ENCODE measurements around the gene STK11IP.

DNA sequence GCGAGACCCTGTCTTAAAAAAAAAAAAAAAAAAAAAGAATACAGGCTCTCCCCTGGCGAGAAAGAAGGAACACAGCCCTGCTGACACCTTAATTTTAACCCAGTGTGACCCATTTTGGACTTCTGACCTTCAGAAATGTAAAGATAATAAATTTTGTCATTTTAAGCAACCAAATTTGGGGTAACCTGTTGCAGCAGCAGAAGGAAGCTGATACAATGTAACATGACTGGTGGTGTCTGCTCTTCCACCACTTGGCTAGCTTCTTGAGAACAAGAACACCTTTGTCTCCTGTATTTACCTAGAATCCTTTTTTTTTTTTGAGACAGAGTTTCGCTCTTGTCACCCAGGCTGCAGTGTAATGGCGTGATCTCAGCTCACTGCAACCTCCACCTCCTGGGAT is 6.6 kb upstream of the STK11IP start:
- TF ChIP-seq, protein P1, sequence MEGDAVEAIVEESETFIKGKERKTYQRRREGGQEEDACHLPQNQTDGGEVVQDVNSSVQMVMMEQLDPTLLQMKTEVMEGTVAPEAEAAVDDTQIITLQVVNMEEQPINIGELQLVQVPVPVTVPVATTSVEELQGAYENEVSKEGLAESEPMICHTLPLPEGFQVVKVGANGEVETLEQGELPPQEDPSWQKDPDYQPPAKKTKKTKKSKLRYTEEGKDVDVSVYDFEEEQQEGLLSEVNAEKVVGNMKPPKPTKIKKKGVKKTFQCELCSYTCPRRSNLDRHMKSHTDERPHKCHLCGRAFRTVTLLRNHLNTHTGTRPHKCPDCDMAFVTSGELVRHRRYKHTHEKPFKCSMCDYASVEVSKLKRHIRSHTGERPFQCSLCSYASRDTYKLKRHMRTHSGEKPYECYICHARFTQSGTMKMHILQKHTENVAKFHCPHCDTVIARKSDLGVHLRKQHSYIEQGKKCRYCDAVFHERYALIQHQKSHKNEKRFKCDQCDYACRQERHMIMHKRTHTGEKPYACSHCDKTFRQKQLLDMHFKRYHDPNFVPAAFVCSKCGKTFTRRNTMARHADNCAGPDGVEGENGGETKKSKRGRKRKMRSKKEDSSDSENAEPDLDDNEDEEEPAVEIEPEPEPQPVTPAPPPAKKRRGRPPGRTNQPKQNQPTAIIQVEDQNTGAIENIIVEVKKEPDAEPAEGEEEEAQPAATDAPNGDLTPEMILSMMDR (IDR thresholded peaks at IDR 0.05; ENCODE audit: low read depth, low read length): no peak
- no peak for TF ChIP-seq EZH2phosphoT487 (IDR thresholded peaks at IDR 0.05; ENCODE audit: low read depth)
